Skeletal muscle satellite cell (primary cell): ENCODE data around the gene EXOC3L2.

Experiments
- H3K27me3 ChIP-seq: 2 replicates; pipeline ENCODE4 v1.7.0; 2013; ENCODE audit warnings: low read length; ENCODE audit not compliant: control insufficient read depth, insufficient read depth
- H3K36me3 ChIP-seq: 2 replicates; pipeline ENCODE4 v1.7.0; 2013; ENCODE audit warnings: mild to moderate bottlenecking, control low read depth, low read length; ENCODE audit not compliant: insufficient read depth
- H3K4me1 ChIP-seq: 2 replicates; pipeline ENCODE4 v1.7.0; 2013; ENCODE audit warnings: low read length; ENCODE audit not compliant: control insufficient read depth, insufficient read depth
- H3K4me2 ChIP-seq: 2 replicates; pipeline ENCODE4 v1.7.0; 2013; ENCODE audit warnings: mild to moderate bottlenecking, low read length
- H3K4me3 ChIP-seq: 2 replicates; pipeline ENCODE4 v1.7.0; 2013; ENCODE audit warnings: low read length
- H3K9ac ChIP-seq: 2 replicates; pipeline ENCODE4 v1.7.0; 2013; ENCODE audit warnings: mild to moderate bottlenecking, low read depth, low read length, moderate library complexity
- H3K9me3 ChIP-seq: replicated peaks from 2 replicates; pipeline ENCODE4 v1.7.0; 2013; ENCODE audit warnings: mild to moderate bottlenecking, control low read depth, low read length

The EXOC3L2 gene

DNA sequence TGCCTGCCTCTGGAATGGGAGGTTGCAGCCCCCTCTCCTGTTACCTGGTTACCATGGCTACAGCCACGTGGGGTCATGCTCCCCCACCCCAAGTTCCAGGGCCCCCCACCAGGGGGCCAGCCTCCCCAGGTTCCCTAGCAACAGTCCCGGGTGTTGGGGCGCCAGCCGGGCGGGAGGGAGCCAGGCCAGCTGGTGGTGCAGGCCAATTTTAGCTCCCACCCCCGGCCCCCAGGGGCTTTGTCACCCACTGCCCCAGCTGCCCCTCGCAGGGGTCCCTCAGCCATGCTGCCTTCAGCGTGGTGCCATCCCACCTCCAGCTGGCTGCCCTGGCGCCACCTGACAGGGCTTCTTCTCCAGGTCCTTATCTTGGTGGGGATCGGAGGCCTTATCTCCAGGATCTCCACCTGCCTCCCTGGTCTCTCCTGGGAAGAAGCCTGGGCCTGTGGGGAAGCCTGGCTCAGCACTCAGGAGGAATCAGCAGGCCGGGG, 8.9 kb upstream of the EXOC3L2 start:
- Histone ChIP-seq H3K4me2 (peak overlapping the region; percentile 96), H3K4me1 (peaks cover 21% of the 10 kb centered on the region), H3K4me3 (no peak overlapping the region), H3K27me3 (no peaks in the 10 kb centered on the region), H3K9me3 (no peaks in the 10 kb centered on the region), H3K36me3 (peaks cover 1% of the 10 kb centered on the region), H3K9ac (no peak overlapping the region)

DNA sequence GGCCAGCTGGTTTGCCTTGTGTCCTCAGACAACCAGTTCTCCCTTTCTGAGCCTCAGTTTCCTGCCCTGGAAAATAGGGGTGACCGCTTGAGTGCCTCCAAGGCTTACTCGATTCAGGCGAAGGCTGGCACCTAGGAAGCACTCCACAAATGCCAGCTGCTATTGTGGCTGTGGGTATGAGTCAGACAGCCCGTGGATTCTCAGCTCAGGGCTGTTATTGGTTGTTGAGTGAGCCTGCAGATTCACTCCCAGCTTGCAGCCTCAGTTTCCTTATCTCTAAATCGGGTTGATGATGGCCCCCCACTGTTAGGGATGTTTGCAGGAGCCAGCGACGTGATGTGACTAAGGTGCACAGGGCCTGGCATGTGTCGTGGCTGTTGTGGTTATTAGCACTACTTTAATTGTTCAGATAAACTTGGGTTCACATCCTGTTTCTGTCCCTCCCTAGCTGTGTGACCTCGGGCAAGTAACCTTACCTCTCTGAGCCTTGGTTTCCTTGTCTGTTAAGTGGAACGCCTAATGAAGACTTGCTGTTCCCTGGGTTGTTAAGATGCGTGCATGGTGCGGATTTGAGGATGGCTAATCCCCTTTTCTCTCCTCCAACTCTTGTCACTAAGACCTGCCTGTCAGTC, 8.3 kb upstream of the EXOC3L2 start:
- peak overlapping the region; percentile 90 for H3K9ac ChIP-seq
- H3K27me3 ChIP-seq, result no peaks in the 10 kb centered on the region
- no peaks in the 10 kb centered on the region for H3K36me3 ChIP-seq
- H3K4me2 ChIP-seq, result peak overlapping the region; percentile 96
- H3K9me3 ChIP-seq, result no peaks in the 10 kb centered on the region
- H3K4me3 ChIP-seq, result peak overlapping the region; percentile 81
- H3K4me1 ChIP-seq, result peaks cover 21% of the 10 kb centered on the region

DNA sequence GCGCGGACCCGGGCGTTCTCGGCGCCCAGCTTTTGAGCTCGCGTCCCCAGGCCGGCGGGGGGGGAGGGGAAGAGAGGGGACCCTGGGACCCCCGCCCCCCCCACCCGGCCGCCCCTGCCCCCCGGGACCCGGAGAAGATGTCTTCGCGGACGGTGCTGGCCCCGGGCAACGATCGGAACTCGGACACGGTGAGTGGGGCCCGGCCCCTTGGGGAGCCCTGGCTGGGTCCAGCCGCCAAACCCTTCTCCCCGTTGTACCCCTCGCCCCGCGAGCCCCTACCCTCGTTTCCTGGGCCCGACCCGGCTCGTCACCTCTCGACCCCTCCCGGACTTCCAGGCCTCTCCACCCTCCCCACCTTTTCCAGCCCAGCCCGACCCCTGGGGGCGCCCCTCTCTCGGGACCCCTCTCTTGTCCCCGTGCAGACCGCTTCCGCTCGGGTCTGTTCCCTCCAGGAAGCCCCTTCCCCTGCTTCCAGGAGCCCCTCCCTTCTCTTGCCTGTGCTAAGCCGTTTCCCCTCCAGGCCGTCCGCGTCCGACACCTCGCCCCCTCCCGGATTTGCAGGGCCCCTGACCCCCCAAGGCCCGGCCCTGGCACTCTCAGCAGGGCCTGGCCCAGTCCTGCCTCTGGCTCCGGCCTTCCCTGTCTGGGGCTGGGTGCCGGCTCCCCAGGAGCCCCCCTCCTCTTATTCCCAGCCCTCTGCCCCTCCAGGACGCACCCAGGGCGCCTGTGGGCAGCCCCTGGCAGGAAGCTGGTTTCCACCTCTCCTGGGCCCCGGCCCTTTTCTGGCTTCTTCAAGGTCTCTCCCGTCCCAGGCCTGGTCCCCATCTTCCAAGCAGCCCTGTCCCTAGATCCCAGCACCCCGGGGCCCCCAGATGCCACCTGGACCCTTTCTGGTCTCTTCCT, 6.5 kb upstream of the EXOC3L2 start:
- Histone ChIP-seq H3K9me3 (no peaks in the 10 kb centered on the region), H3K9ac (peak overlapping the region; percentile 90), H3K4me3 (peak overlapping the region; percentile 81), H3K4me1 (peaks cover 21% of the 10 kb centered on the region), H3K4me2 (peak overlapping the region; percentile 96), H3K27me3 (no peaks in the 10 kb centered on the region), H3K36me3 (no peaks in the 10 kb centered on the region)

DNA sequence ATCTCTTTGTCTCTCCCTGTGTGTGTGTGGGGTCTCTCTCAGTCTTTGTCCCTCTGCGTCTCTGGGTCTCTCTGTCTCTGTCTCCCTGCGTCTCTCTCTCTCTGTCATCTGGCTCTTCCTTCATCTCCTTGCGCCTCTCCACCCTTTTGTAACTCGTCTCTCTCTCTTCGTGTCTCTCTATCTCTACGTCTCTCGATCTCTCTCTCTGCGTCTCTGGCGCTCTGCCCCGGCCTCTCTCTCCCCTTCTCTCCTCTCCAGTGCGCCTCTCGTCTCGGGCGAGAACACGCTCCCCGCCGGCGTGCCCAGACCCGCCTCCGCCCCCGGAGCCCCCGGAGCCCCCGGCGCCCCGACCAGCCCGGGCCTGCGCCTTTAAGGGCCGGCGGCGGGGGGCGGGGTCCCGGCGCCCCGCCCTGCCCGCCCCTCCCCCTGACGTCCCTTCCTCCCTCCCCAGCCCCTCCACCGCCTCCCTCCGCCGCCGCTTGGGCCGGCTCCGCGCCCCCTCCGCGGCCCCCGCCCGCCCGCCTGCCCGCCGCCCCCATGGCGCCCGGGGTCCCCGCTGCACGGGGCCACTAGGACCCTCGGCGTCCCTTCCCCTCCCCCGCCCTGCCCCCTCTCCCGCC, 5.7 kb upstream of the EXOC3L2 start, which contains the start of gene MARK4:
Gene MARK4, plus strand, starts transcription at position 440 of the 620 bp plus-strand sequence. CDS start 318 bp downstream, outside the sequence.
- Histone ChIP-seq H3K27me3 (no peaks in the 10 kb centered on the region), H3K9ac (peak within 1 kb of the TSS; percentile 90), H3K4me1 (peaks cover 21% of the 10 kb centered on the region), H3K4me2 (peak within 1 kb of the TSS; percentile 96), H3K36me3 (no peaks in the 10 kb centered on the region), H3K9me3 (no peaks in the 10 kb centered on the region), H3K4me3 (peak within 1 kb of the TSS; percentile 81)

DNA sequence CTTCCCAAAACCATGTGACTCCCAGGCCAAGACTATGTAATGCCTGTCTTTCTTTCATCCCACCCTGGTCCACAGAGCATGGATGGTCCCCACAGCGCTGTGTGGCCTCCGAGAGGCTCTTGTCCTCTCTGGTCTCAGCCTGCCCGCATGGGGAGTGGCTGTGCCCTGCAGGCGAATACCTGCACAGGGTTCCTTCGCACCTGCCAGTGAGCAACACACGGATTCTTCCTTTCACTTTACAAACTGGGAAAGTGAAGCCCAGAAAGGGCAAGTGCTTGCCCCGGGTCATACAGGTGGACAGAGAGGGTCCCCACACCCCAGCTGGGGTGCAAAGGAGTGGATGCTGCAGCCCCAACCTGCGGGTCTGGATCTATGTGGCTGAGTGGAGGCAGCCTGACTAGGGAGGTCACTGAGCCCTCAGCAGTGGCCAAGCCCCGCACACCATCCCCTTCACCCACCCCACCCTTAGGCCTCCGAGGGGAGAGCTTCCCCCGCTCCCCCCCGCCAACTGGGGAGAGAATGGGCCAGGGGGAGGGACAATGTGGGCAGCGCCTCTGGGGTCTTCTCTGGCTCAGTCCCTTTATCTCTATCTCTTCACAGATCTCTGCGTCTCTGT, 5.1 kb upstream of the EXOC3L2 start:
- H3K9me3 ChIP-seq, result no peaks in the 10 kb centered on the region
- H3K27me3 ChIP-seq, result no peaks in the 10 kb centered on the region
- H3K36me3 ChIP-seq, result no peaks in the 10 kb centered on the region
- peak overlapping the region; percentile 76 for H3K9ac ChIP-seq
- peaks cover 21% of the 10 kb centered on the region for H3K4me1 ChIP-seq
- peak overlapping the region; percentile 90 for H3K4me2 ChIP-seq
- peak overlapping the region; percentile 81 for H3K4me3 ChIP-seq

DNA sequence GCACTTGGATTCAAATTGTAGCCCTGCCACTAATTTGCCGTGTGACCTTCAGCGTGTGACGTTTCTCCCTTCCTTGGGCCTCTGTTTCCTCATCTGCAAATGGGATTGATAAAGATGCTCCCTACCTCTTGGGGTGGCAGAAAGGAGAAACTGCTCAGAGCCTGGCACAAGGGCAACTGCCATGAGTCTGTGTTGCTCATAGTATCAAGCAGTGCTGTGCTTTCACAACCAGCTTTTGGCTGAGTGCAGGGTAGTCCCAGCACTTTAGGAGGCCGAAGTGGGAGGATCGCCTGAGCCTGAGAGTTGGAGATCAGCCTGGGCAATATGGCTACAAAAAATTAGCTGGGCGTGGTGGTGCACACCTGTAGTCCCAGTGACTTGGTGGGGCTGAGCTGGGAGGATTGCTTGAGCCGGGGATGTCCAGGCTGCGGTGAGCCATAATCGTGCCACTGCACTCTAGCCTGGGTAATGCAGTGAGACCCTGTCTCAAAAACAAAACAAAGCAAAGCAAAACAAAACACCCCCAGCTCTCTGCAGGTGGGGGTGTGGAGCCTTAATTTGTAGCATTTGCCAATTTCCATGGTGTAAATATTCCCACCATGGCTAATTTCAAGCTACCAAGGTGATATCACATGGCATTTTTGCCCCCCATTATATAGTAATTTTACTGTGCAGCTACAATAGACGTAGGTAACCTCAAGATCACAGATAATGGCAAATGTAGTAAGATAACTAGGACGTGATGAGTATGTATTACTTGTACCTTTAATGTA, 4.2 kb upstream of the EXOC3L2 start:
- H3K36me3 ChIP-seq, result no peaks in the 10 kb centered on the region
- no peak overlapping the region for H3K4me3 ChIP-seq
- H3K9ac ChIP-seq, result no peak overlapping the region
- no peaks in the 10 kb centered on the region for H3K9me3 ChIP-seq
- peaks cover 5% of the 10 kb centered on the region for H3K27me3 ChIP-seq
- peaks cover 21% of the 10 kb centered on the region for H3K4me1 ChIP-seq
- no peak overlapping the region for H3K4me2 ChIP-seq

DNA sequence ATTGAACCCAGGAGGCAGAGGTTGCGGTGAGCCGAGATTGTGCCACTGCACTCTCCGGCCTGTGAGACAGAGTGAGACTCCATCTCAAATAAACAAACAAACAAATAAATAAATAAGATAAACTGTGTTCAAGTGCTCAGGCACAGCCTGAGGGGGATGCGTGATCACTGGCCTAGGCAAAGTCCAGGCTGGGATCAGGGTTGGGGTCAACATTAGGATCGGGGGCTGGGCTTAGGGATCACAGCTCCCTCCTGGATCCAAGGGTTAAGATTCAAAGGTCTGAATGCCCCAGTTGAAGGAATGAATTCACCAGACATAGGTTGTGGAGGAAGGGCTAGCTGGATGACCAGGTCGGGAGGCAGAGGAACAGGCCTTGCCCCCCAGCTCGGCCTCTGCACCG, 1.9 kb upstream of the EXOC3L2 start:
- Histone ChIP-seq H3K27me3 (peaks cover 9% of the 10 kb centered on the region), H3K9me3 (no peaks in the 10 kb centered on the region), H3K4me2 (no peak overlapping the region), H3K9ac (no peak overlapping the region), H3K4me3 (no peak overlapping the region), H3K36me3 (no peaks in the 10 kb centered on the region), H3K4me1 (peaks cover 3% of the 10 kb centered on the region)

DNA sequence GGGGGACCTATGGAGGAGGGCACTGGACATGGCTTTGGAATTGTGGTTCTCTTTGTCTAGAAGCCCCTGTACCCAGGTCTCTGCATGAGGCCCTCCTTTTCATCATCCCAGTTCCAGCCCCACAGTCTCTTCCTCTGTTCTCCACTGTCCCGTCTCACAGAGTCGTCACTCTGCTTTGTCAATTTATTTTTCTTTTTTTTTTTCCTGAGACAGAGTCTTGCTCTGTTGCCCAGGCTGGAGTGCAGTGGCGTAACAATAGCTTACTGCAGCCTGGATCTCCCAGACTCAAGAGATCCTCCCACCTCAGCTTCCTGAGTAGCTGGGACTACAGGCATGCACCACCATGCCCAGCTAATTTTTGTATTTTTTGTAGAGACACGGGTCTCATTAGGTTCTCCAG, 619 bp upstream of the EXOC3L2 start:
- no peak overlapping the region for H3K4me3 ChIP-seq
- H3K9me3 ChIP-seq, result no peaks in the 10 kb centered on the region
- H3K4me1 ChIP-seq, result no peaks in the 10 kb centered on the region
- H3K36me3 ChIP-seq, result no peaks in the 10 kb centered on the region
- H3K4me2 ChIP-seq, result no peak overlapping the region
- H3K9ac ChIP-seq, result no peak overlapping the region
- H3K27me3 ChIP-seq, result peaks cover 9% of the 10 kb centered on the region

DNA sequence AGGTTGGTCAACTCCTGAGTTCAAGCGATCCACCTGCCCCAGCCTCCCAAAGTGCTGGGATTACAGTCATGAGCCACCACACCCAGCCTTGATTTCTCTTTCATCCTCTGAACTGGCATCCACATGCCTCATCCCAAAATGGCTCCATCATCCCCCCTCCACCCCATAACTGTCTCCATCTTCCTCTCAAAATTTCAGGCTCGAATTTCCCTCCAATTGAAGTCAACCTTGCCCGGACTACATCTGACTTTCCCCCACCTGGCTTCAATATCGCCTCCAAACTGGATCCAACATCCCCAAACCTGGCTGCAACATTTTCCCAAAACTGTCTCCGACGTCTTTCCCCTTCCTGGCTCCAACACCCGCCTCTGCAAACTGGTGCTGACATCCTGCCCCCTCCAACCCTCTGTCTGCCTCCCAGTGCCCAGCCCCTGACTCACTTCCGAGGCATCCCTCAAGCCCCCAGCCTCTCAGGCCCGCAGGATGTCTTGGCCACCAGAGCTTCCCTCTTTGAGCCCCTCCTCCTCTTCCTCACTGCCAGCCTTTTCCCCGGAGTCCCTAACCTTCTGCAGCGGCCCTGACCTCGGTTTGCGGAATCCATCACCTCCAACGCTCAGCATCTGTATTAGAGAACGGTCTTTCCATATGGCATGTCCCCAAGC, 943 bp downstream of the EXOC3L2 start:
- no peaks in the 10 kb centered on the region for H3K9me3 ChIP-seq
- H3K4me1 ChIP-seq, result no peaks in the 10 kb centered on the region
- H3K27me3 ChIP-seq, result peaks cover 12% of the 10 kb centered on the region
- H3K9ac ChIP-seq, result no peak overlapping the region
- H3K36me3 ChIP-seq, result no peaks in the 10 kb centered on the region
- no peak overlapping the region for H3K4me3 ChIP-seq
- H3K4me2 ChIP-seq, result no peak overlapping the region

DNA sequence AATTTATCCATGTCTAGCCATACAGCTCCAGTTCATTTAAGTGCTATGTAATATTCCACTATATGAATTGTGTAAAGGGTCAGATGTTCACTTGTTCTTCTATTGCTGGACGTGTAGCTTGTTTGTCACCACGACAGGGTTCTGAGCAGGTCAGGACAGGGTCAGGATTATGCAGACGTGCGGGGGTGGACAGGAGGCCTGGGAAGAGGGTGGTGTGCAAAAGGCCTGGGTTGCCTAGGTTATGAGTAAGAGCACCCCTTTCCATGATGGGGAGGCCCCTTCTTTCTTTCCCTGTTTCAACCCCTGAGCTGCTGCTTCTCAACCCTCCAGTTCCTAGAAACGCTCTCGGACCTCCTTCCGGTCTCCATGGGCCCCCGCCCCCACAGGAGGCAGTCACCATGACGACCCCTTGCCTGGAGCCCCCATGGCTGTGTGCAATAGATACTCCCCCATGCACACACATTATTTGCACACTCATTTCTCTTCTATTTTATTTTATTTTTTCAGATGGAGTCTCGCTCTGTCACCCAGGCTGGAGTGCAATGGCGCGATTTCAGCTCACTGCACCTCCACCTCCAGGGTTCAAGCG, 2.0 kb downstream of the EXOC3L2 start:
- peaks cover 13% of the 10 kb centered on the region for H3K27me3 ChIP-seq
- no peak overlapping the region for H3K4me3 ChIP-seq
- no peaks in the 10 kb centered on the region for H3K9me3 ChIP-seq
- no peak overlapping the region for H3K9ac ChIP-seq
- H3K36me3 ChIP-seq, result no peaks in the 10 kb centered on the region
- no peaks in the 10 kb centered on the region for H3K4me1 ChIP-seq
- no peak overlapping the region for H3K4me2 ChIP-seq
